Measurements from ENCODE around the gene TOB1. TPM values are rescaled to one million over a fixed set of nuclear protein-coding genes. Genes with fewer than 3 reads are reported as not detected.

Gene TOB1
- total RNA-seq, 4 donors from 2014 or later, result 48.6 to 142 (median 81.3) TPM

- Histone ChIP-seq H3K9me3 (peaks cover 0 to 4% (median 0%) of the 10 kb centered on the region in 4 donors), H3K27ac (peak overlapping the region in 2 of 4 donors; percentile 43 to 73), H3K27me3 (no peaks in the 10 kb centered on the region), H3K36me3 (no peaks in the 10 kb centered on the region), H3K4me3 (no peak overlapping the region), H3K4me1 (peaks cover 0 to 40% (median 10%) of the 10 kb centered on the region in 4 donors)
- 50 to 61% methylated on average over 2 of the region's 2 CpGs for WGBS, 2 donors
- TF ChIP-seq CTCF (IDR thresholded peaks at IDR 0.05) (no peak), POLR2A (IDR thresholded peaks at IDR 0.05) (no peak), EP300 (IDR thresholded peaks at IDR 0.05) (no peak)
- no peak for DNase-seq (ENCODE audit: low spot score in 2 of 2)
Measured at GRCh38 chr17:50875074-50875473, 8.9 kb upstream of the TOB1 start.

- H3K27ac ChIP-seq, result peak overlapping the region in 1 of 4 donors; percentile 8
- no peaks in the 10 kb centered on the region for H3K36me3 ChIP-seq
- WGBS, 2 donors, result 56 to 62% methylated on average over 4 of the region's 4 CpGs
- H3K27me3 ChIP-seq, result no peaks in the 10 kb centered on the region
- no peaks in the 10 kb centered on the region for H3K9me3 ChIP-seq
- peaks cover 0 to 52% (median 10%) of the 10 kb centered on the region in 4 donors for H3K4me1 ChIP-seq
- DNase-seq (ENCODE audit: low spot score in 2 of 2), result no peak
- TF ChIP-seq EP300 (IDR thresholded peaks at IDR 0.05) (no peak), POLR2A (IDR thresholded peaks at IDR 0.05) (no peak), CTCF (IDR thresholded peaks at IDR 0.05) (no peak)
- no peak overlapping the region for H3K4me3 ChIP-seq
Measured at GRCh38 chr17:50872710-50873424, 6.7 kb upstream of the TOB1 start.

GRCh38 chr17:50871898-50872297 lies 5.7 kb upstream of the TOB1 start:
- no peak overlapping the region for H3K4me3 ChIP-seq
- DNase-seq (ENCODE audit: low spot score in 2 of 2), result no peak
- peak overlapping the region in 2 of 4 donors; percentile 8 to 40 for H3K27ac ChIP-seq
- 67 to 77% methylated on average over 2 of the region's 2 CpGs for WGBS, 2 donors
- TF ChIP-seq CTCF (IDR thresholded peaks at IDR 0.05) (no peak), POLR2A (IDR thresholded peaks at IDR 0.05) (no peak), EP300 (IDR thresholded peaks at IDR 0.05) (no peak)
- H3K27me3 ChIP-seq, result no peaks in the 10 kb centered on the region
- peaks cover 0 to 45% (median 8%) of the 10 kb centered on the region in 4 donors for H3K4me1 ChIP-seq
- H3K36me3 ChIP-seq, result no peaks in the 10 kb centered on the region
- H3K9me3 ChIP-seq, result no peaks in the 10 kb centered on the region

- WGBS, 2 donors, result 64 to 74% methylated on average over 4 of the region's 4 CpGs
- peak overlapping the region in 2 of 4 donors; percentile 6 to 40 for H3K27ac ChIP-seq
- H3K4me1 ChIP-seq, result peaks cover 0 to 45% (median 8%) of the 10 kb centered on the region in 4 donors
- H3K9me3 ChIP-seq, result no peaks in the 10 kb centered on the region
- TF ChIP-seq POLR2A (IDR thresholded peaks at IDR 0.05) (no peak), EP300 (IDR thresholded peaks at IDR 0.05) (no peak), CTCF (IDR thresholded peaks at IDR 0.05) (no peak)
- DNase-seq (ENCODE audit: low spot score in 2 of 2), result no peak
- H3K4me3 ChIP-seq, result no peak overlapping the region
- no peaks in the 10 kb centered on the region for H3K27me3 ChIP-seq
- H3K36me3 ChIP-seq, result no peaks in the 10 kb centered on the region
Measured at GRCh38 chr17:50871364-50871763, 5.2 kb upstream of the TOB1 start.

- Histone ChIP-seq H3K4me1 (peaks cover 0 to 43% (median 5%) of the 10 kb centered on the region in 4 donors), H3K4me3 (peak overlapping the region in 3 of 4 donors; percentile 92 to 98 (median 97)), H3K27me3 (no peaks in the 10 kb centered on the region), H3K36me3 (peaks cover 0 to under 1% (median 0%) of the 10 kb centered on the region in 3 donors), H3K9me3 (no peaks in the 10 kb centered on the region), H3K27ac (peak overlapping the region; percentile 98 to 100 (median 100))
- no peak for TF ChIP-seq EP300 (IDR thresholded peaks at IDR 0.05)
- WGBS, 2 donors, result 38 to 48% methylated on average over 1 of the region's 1 CpG
- no peak for DNase-seq (ENCODE audit: low spot score in 2 of 2)
Measured at GRCh38 chr17:50868602-50869001, 2.4 kb upstream of the TOB1 start.
